Neural cell (in vitro differentiated cells): ENCODE results near the gene TBC1D16.

ENCODE experiments used
- EP300 ChIP-seq: fragments of 450-650 bp; conservative IDR thresholded peaks from 2 replicates; pipeline ENCODE4 v1.6.1; 2014; ENCODE audit warnings: antibody characterized with exemption, mild to moderate bottlenecking, moderate library complexity; ENCODE audit not compliant: poor library complexity, severe bottlenecking
- EZH2 ChIP-seq: fragments of 200-600, 300-800 bp; shearing (Covaris generic), sonication (generic); IDR thresholded peaks from 2 replicates; pipeline ENCODE4 v1.6.1; 2014; ENCODE audit warnings: antibody characterized with exemption, low read length, borderline replicate concordance, mild to moderate bottlenecking; ENCODE audit not compliant: insufficient read depth, poor library complexity, severe bottlenecking
- MXI1 ChIP-seq: fragments of 450-650 bp; conservative IDR thresholded peaks from 2 replicates; pipeline ENCODE4 v1.6.1; 2014; ENCODE audit warnings: antibody characterized with exemption, mild to moderate bottlenecking; ENCODE audit not compliant: poor library complexity, severe bottlenecking
- POLR2AphosphoS5 ChIP-seq: IDR thresholded peaks from 2 replicates; pipeline ENCODE4 v1.6.1; 2012
- RAD21 ChIP-seq: fragments of 450-650 bp; conservative IDR thresholded peaks from 2 replicates; pipeline ENCODE4 v1.6.1; 2014; ENCODE audit warnings: antibody characterized with exemption, mild to moderate bottlenecking, moderate library complexity
- SMC3 ChIP-seq: fragments of 450-650 bp; conservative IDR thresholded peaks from 2 replicates; pipeline ENCODE4 v1.6.1; 2014; ENCODE audit warnings: antibody characterized with exemption, mild to moderate bottlenecking, moderate library complexity; ENCODE audit not compliant: poor library complexity
- TAF1 ChIP-seq: IDR thresholded peaks from 2 replicates; pipeline ENCODE4 v1.6.1; 2012; ENCODE audit warnings: low read depth
- TF ChIP-seq, protein P1 (sequence below): fragments of 450-650 bp; IDR thresholded peaks from 2 replicates; pipeline ENCODE4 v1.5.1; 2014; ENCODE audit warnings: antibody characterized with exemption, mild to moderate bottlenecking, moderate library complexity; ENCODE audit not compliant: poor library complexity, severe bottlenecking
- TF ChIP-seq, protein P2 (sequence below): IDR thresholded peaks from 2 replicates; pipeline ENCODE4 v1.6.1; 2012; ENCODE audit warnings: borderline replicate concordance

DNA sequence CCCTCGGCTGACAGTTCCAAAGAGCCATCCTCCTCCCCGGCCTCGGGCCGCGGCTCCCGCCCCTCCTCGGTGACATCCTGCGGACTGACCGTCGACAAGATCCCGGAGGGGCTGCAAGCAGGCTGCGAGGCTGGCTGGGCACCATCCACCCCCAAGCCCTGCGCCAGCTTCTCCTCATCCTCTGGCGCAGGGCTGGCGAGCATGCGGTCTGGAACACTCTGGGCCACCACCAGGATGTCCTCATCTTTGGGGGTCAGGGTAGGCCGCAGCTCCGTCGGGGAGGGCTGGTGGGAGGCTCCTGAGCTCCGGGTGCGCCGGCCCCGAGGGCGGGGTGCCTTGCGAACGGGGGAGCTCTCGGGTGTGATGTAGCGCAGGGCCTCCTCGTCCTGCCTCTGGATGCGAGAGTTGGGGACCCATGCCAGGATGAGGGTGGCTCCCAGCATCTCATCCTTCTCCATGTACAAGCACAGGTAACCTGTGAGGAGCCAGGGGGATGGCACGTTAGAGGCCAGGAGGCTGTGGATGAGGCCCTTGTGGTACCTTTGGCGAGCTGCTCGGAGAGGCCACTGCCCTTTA lies 25.3 kb downstream of the TBC1D16 start:
- TF ChIP-seq, protein P1, sequence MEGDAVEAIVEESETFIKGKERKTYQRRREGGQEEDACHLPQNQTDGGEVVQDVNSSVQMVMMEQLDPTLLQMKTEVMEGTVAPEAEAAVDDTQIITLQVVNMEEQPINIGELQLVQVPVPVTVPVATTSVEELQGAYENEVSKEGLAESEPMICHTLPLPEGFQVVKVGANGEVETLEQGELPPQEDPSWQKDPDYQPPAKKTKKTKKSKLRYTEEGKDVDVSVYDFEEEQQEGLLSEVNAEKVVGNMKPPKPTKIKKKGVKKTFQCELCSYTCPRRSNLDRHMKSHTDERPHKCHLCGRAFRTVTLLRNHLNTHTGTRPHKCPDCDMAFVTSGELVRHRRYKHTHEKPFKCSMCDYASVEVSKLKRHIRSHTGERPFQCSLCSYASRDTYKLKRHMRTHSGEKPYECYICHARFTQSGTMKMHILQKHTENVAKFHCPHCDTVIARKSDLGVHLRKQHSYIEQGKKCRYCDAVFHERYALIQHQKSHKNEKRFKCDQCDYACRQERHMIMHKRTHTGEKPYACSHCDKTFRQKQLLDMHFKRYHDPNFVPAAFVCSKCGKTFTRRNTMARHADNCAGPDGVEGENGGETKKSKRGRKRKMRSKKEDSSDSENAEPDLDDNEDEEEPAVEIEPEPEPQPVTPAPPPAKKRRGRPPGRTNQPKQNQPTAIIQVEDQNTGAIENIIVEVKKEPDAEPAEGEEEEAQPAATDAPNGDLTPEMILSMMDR = no peak
- TF ChIP-seq EZH2 = no peak
- TF ChIP-seq EP300 = no peak
- TF ChIP-seq TAF1 = no peak
- TF ChIP-seq, protein P2, sequence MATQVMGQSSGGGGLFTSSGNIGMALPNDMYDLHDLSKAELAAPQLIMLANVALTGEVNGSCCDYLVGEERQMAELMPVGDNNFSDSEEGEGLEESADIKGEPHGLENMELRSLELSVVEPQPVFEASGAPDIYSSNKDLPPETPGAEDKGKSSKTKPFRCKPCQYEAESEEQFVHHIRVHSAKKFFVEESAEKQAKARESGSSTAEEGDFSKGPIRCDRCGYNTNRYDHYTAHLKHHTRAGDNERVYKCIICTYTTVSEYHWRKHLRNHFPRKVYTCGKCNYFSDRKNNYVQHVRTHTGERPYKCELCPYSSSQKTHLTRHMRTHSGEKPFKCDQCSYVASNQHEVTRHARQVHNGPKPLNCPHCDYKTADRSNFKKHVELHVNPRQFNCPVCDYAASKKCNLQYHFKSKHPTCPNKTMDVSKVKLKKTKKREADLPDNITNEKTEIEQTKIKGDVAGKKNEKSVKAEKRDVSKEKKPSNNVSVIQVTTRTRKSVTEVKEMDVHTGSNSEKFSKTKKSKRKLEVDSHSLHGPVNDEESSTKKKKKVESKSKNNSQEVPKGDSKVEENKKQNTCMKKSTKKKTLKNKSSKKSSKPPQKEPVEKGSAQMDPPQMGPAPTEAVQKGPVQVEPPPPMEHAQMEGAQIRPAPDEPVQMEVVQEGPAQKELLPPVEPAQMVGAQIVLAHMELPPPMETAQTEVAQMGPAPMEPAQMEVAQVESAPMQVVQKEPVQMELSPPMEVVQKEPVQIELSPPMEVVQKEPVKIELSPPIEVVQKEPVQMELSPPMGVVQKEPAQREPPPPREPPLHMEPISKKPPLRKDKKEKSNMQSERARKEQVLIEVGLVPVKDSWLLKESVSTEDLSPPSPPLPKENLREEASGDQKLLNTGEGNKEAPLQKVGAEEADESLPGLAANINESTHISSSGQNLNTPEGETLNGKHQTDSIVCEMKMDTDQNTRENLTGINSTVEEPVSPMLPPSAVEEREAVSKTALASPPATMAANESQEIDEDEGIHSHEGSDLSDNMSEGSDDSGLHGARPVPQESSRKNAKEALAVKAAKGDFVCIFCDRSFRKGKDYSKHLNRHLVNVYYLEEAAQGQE = no peak
- TF ChIP-seq POLR2AphosphoS5 = no peak
- TF ChIP-seq MXI1 = no peak
- no peak for TF ChIP-seq SMC3
- TF ChIP-seq RAD21 = no peak
